NCI-H748 (cell line): ENCODE measurements around the gene WSCD2.

Source experiments
- DNase-seq: peaks from one replicate; lab custom pipeline; 2025; ENCODE audit not compliant: unreplicated experiment; lab: John Stamatoyannopoulos, UW

WSCD2 gene

GRCh38 chr12:108297895-108298760 is 169.0 kb downstream of the WSCD2 start:
- no peak for DNase-seq

- DNase-seq, result no peak
These were observed 169.7 kb downstream of the WSCD2 start for GRCh38 chr12:108298761-108299275.

- DNase-seq, result no peak
These were observed 170.4 kb downstream of the WSCD2 start for GRCh38 chr12:108299516-108299915.
